IgD-negative memory B cell (primary cell): Measurements from ENCODE around the gene CELF4. TPM values are rescaled to one million over a fixed set of nuclear protein-coding genes. Genes with fewer than 3 reads are reported as not detected.

Experiments used
- H3K27ac Mint-ChIP-seq, 3 donors: one replicate each; pipeline ENCODE4 v1.8.0; 2020 to 2022; ENCODE audit warnings: mild to moderate bottlenecking in 3 of 3, mixed read lengths in 3 of 3, moderate library complexity in 1 of 3
- H3K27me3 Mint-ChIP-seq: one replicate; pipeline ENCODE4 v1.8.0; 2021; ENCODE audit warnings: mixed read lengths
- H3K36me3 Mint-ChIP-seq: one replicate; pipeline ENCODE4 v1.8.0; 2020; ENCODE audit warnings: mild to moderate bottlenecking, mixed read lengths
- H3K4me1 Mint-ChIP-seq, 3 donors: one replicate each; pipeline ENCODE4 v1.8.0; 2020 to 2022; ENCODE audit warnings: mixed read lengths in 3 of 3, mild to moderate bottlenecking in 1 of 3
- H3K4me3 Mint-ChIP-seq, 4 donors: one replicate each; pipeline ENCODE4 v1.8.0; 2020 to 2022; ENCODE audit warnings: mild to moderate bottlenecking in 4 of 4, mixed read lengths in 4 of 4, moderate library complexity in 3 of 4
- H3K9me3 Mint-ChIP-seq, 3 donors: one replicate each; pipeline ENCODE4 v1.8.0; 2020 to 2021; ENCODE audit warnings: mixed read lengths in 3 of 3, mild to moderate bottlenecking in 1 of 3
- polyA plus RNA-seq: library from polyadenylated mRNA; unstranded; fragments of 300-500 nt; fragmentation: Illumina TruSeq; gene quantifications from one replicate; pipeline ENCODE4 v1.2.3, GENCODE V29; 2021

CELF4 gene
- polyA plus RNA-seq, 1 donor from 2014 or later: 0.21 TPM

DNA sequence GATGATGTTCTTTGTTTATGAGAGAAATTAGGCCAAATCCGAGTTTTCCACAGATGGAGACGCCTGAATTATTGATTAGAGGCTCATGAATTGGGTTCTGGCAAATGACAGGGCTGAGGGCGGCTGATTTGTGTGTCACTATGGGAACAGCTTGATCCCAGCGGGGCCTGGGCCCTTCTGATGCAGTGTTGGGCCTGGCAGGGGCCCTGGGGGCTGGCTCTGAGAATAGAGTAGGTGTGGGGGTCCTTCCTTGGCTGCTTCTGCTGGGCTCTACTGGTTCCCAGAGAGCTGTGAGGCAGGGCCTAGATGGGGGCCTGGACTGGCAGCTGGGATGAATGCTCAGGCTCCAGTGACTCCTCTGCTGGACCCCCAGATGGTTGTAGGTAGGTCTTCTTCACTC, 164.8 kb downstream of the CELF4 start:
- no peaks in the 10 kb centered on the region for H3K9me3 Mint-ChIP-seq
- no peaks in the 10 kb centered on the region for H3K36me3 Mint-ChIP-seq
- no peak overlapping the region for H3K27ac Mint-ChIP-seq
- H3K4me3 Mint-ChIP-seq: no peak overlapping the region
- peaks cover 0 to 3% (median 0%) of the 10 kb centered on the region in 3 donors for H3K4me1 Mint-ChIP-seq
- peaks cover 3% of the 10 kb centered on the region for H3K27me3 Mint-ChIP-seq

DNA sequence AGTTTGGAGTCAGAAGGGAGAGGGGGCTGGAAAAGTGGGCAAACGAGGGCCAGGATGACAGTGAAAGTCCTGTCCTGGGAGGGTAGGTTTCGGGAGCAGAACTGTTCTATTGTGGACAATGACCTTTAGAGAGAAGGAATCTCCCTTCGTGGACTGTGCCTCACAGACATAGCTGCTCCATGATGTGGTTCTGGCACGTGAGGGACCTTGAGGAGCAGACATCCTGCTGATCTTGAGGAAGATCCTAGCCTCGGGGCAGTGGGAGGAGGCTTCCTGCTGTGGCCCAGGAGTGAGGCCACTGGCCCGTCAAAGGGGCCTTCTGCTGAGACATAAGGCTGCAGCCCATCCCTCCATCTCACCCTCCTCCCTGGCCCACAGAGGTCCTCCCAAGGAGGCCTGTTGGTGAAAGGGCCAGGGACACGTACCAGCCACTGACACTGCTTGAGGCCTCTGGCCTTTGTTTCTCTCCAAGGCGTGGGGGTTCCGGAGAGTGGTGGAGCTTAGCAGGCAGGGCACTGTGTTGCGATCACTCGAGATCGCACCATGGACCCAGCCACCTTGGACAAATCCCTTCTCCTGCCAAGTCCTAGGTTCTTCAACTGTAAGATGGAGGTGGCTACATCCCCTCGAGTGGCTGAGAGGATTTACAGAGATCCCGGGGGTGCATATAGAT, 167.2 kb downstream of the CELF4 start:
- Mint-ChIP-seq H3K27ac (no peak overlapping the region), H3K27me3 (peaks cover 15% of the 10 kb centered on the region), H3K4me3 (no peak overlapping the region), H3K36me3 (peaks cover 4% of the 10 kb centered on the region), H3K4me1 (peaks cover 0 to 5% (median 0%) of the 10 kb centered on the region in 3 donors), H3K9me3 (no peaks in the 10 kb centered on the region)

- Mint-ChIP-seq H3K27me3 (peaks cover 21% of the 10 kb centered on the region), H3K4me1 (peaks cover 0 to 5% (median under 1%) of the 10 kb centered on the region in 3 donors), H3K4me3 (no peak overlapping the region), H3K27ac (no peak overlapping the region), H3K9me3 (no peaks in the 10 kb centered on the region), H3K36me3 (peaks cover 4% of the 10 kb centered on the region)
Observed at GRCh38 chr18:37397814-37398213, 167.8 kb downstream of the CELF4 start.

DNA sequence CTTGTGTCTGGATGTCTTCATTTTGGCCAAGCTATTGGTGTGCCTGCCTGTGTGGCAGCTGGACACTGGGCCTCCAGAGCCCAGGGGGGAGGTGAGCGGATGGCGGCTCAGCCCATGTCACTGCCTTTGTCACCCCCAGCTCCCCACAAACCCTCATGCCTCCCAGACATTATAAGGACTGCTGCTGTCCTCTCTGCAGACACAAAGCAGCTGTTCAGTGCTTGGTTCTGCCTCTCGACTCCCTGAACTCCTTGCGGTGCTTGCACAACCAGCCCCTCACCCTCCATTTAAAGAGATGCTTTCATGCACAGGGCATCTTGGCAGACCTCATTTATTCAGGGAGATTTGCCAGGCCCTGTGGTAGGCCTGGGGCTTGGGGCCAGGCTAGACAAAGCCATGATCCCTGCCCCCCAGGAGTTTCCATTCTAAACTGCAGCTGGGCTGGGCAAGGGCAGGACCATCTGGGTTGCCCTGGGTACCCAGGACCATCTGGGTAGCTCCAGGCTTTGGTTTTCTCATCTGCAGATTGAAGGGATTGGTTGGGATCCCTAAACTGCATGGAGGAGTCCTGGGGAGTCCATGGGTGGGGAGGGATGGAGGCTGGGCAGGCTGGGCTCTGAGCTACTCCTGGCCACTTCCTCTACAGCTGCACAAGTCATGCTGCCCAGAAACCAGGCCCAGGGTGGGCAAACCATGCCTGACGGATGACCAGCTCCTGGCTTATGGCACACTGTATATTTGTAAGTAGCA, 168.5 kb downstream of the CELF4 start:
- no peaks in the 10 kb centered on the region for H3K9me3 Mint-ChIP-seq
- H3K4me1 Mint-ChIP-seq: peaks cover 0 to 5% (median 2%) of the 10 kb centered on the region in 3 donors
- H3K4me3 Mint-ChIP-seq: no peak overlapping the region
- H3K27me3 Mint-ChIP-seq: peaks cover 26% of the 10 kb centered on the region
- H3K27ac Mint-ChIP-seq: no peak overlapping the region
- H3K36me3 Mint-ChIP-seq: peaks cover 4% of the 10 kb centered on the region

GRCh38 chr18:37395631-37396030, 170.0 kb downstream of the CELF4 start:
- peaks cover 0 to 5% (median 5%) of the 10 kb centered on the region in 3 donors for H3K4me1 Mint-ChIP-seq
- H3K27ac Mint-ChIP-seq: peak overlapping the region in 1 of 3 donors; percentile 29
- H3K36me3 Mint-ChIP-seq: peaks cover 4% of the 10 kb centered on the region
- H3K9me3 Mint-ChIP-seq: no peaks in the 10 kb centered on the region
- peaks cover 32% of the 10 kb centered on the region for H3K27me3 Mint-ChIP-seq
- peak overlapping the region in 1 of 4 donors; percentile 25 for H3K4me3 Mint-ChIP-seq

- Mint-ChIP-seq H3K4me1 (peaks cover 0 to 5% (median 5%) of the 10 kb centered on the region in 3 donors), H3K4me3 (peak overlapping the region in 1 of 4 donors; percentile 76), H3K27ac (no peak overlapping the region), H3K27me3 (peaks cover 32% of the 10 kb centered on the region), H3K36me3 (peaks cover 4% of the 10 kb centered on the region), H3K9me3 (no peaks in the 10 kb centered on the region)
Observed at GRCh38 chr18:37395138-37395537, 170.5 kb downstream of the CELF4 start.

- Mint-ChIP-seq H3K9me3 (no peaks in the 10 kb centered on the region), H3K27ac (no peak overlapping the region), H3K4me1 (peaks cover 0 to 5% (median 5%) of the 10 kb centered on the region in 3 donors), H3K4me3 (peak overlapping the region in 1 of 4 donors; percentile 82), H3K36me3 (peaks cover 4% of the 10 kb centered on the region), H3K27me3 (peaks cover 32% of the 10 kb centered on the region)
Observed at GRCh38 chr18:37394610-37394965, 171.0 kb downstream of the CELF4 start.

GRCh38 chr18:37393945-37394609, 171.5 kb downstream of the CELF4 start:
- no peaks in the 10 kb centered on the region for H3K9me3 Mint-ChIP-seq
- H3K4me3 Mint-ChIP-seq: peak overlapping the region in 1 of 4 donors; percentile 82
- H3K36me3 Mint-ChIP-seq: peaks cover 4% of the 10 kb centered on the region
- H3K27ac Mint-ChIP-seq: no peak overlapping the region
- peaks cover 0 to 5% (median 5%) of the 10 kb centered on the region in 3 donors for H3K4me1 Mint-ChIP-seq
- peaks cover 32% of the 10 kb centered on the region for H3K27me3 Mint-ChIP-seq

DNA sequence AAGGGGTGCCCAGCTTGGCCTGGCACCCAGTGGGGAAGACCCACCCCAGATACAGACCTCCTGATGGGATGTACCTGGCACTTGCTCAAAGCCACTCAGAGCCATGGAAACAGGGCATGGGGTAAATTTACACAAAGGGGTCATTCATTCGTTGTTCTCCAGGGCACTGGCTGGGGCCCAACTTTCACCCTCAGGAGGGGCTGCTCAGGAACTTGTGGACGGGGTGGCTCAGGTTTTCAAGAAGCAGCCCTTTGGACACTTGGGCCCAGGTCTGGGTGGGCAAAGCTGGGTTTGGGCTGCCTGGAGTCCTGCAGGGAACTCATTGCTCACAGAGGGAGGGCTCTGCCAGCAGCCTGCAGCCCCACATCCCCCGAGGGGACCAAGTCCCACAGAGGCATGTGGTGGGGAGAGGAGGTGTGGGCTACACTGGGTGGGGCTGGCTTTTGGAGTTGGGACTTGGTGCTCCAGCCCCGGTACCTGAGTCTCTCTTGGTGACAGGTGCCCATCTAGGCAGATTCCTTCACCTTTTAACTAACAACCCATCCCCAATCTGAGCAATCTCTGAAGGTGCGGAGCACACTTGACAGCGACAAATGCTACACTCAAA, 172.3 kb downstream of the CELF4 start:
- Mint-ChIP-seq H3K27me3 (peaks cover 32% of the 10 kb centered on the region), H3K36me3 (peaks cover 4% of the 10 kb centered on the region), H3K27ac (no peak overlapping the region), H3K9me3 (no peaks in the 10 kb centered on the region), H3K4me1 (peaks cover 0 to 5% (median 5%) of the 10 kb centered on the region in 3 donors), H3K4me3 (no peak overlapping the region)

- Mint-ChIP-seq H3K9me3 (no peaks in the 10 kb centered on the region), H3K36me3 (peaks cover 4% of the 10 kb centered on the region), H3K4me3 (peak overlapping the region in 1 of 4 donors; percentile 80)
Observed at GRCh38 chr18:37392648-37393047, 172.9 kb downstream of the CELF4 start.

GRCh38 chr18:37391698-37392548, 173.7 kb downstream of the CELF4 start:
- H3K27me3 Mint-ChIP-seq: peaks cover 32% of the 10 kb centered on the region
- peaks cover 4% of the 10 kb centered on the region for H3K36me3 Mint-ChIP-seq
- H3K27ac Mint-ChIP-seq: peak overlapping the region in 1 of 3 donors; percentile 48
- peaks cover 0 to 5% (median 5%) of the 10 kb centered on the region in 3 donors for H3K4me1 Mint-ChIP-seq
- no peak overlapping the region for H3K4me3 Mint-ChIP-seq
- H3K9me3 Mint-ChIP-seq: no peaks in the 10 kb centered on the region

More at GRCh38 chr18:37392648-37393047, 172.9 kb downstream of the CELF4 start:
- peak overlapping the region in 1 of 3 donors; percentile 48 for H3K27ac Mint-ChIP-seq
- H3K27me3 Mint-ChIP-seq: peaks cover 32% of the 10 kb centered on the region
- H3K4me1 Mint-ChIP-seq: peaks cover 0 to 5% (median 5%) of the 10 kb centered on the region in 3 donors

DNA sequence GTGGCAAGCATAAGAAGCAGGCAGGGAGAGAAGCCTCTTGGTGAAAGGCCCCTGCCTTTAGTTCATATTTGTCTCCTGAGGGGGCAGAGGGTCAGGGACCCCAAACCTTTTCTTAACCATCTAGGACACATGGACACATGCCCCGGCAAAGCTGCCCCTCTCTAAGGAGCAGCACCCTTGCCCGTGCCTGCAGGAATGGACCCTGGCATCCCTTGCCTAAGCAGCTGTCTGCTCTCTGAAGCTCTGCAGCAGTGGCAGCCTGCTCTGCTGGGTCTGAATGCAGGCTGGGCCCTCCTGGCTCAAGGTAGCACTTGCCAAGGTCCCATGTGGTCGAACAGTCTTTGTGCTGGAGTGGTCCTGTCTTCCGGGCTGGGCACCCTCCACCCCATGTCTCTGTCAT, 174.4 kb downstream of the CELF4 start:
- H3K27me3 Mint-ChIP-seq: peaks cover 30% of the 10 kb centered on the region
- peaks cover 4% of the 10 kb centered on the region for H3K36me3 Mint-ChIP-seq
- H3K4me1 Mint-ChIP-seq: peaks cover 0 to 5% (median 5%) of the 10 kb centered on the region in 3 donors
- no peak overlapping the region for H3K27ac Mint-ChIP-seq
- no peak overlapping the region for H3K4me3 Mint-ChIP-seq
- H3K9me3 Mint-ChIP-seq: no peaks in the 10 kb centered on the region

DNA sequence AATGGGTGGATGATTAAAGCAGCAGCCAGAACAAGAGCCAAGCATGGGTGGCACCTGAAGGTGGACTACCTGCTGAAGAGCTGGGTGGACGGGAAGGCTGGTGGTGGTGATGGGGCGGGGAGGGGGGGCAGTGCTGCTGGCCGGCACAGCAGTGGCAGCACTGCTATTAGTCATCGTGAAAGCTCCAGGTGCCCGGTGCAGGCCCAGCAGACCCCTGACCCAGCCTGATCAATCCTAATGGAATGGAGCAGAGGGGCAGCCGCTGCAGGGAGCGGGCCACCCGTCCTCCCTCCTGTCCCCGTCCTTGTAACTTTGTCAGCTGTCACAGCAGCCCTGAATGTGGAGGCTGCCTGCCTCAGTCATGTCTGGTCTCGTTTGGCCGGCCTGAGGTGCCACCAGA, 174.9 kb downstream of the CELF4 start:
- Mint-ChIP-seq H3K9me3 (no peaks in the 10 kb centered on the region), H3K36me3 (peaks cover 4% of the 10 kb centered on the region), H3K27me3 (peaks cover 28% of the 10 kb centered on the region), H3K4me1 (peaks cover 0 to 5% (median under 1%) of the 10 kb centered on the region in 3 donors), H3K27ac (no peak overlapping the region), H3K4me3 (no peak overlapping the region)
